Pulmonary artery endothelial cell (primary cell): ENCODE measurements around the gene TRIM34. TPM values are rescaled to one million over a fixed set of nuclear protein-coding genes. Genes with fewer than 3 reads are reported as not detected.
"Not testable (repeated sequence)": the region's sequence is repeated elsewhere in the genome, so short reads cannot be mapped to it uniquely, and the experiment has no call there.

Experiments used
- DNase-seq: peaks from one replicate; pipeline ENCODE4 v3.0.0-alpha.2; 2011; ENCODE audit warnings: low read depth, low spot score
- total RNA-seq: library from RNA; depleted of rRNA; stranded (reverse); fragments of >200 nt; gene quantifications from 2 replicates; pipeline ENCODE4 v1.2.3, GENCODE V29; 2014

TRIM34 gene
- 11.3 and 12.9 TPM in 2 replicates for total RNA-seq

- peak; percentile 57 for DNase-seq
Measured at GRCh38 chr11:5624489-5625279, at the start of gene TRIM34. Gene TRIM34 (plus strand): TSS chr11:5625001. CDS start chr11:5632332, 7,331 bp downstream.

- no peak for DNase-seq
Measured at GRCh38 chr11:5575152-5575551, 49.6 kb upstream of the TRIM34 start.

- no peak for DNase-seq
Measured at GRCh38 chr11:5577101-5577500, 47.7 kb upstream of the TRIM34 start.

- no peak for DNase-seq
Measured at GRCh38 chr11:5580577-5580976, 44.2 kb upstream of the TRIM34 start, which contains the start of gene OR52B6. Gene OR52B6 (plus strand): TSS chr11:5580877. CDS start chr11:5580877, 0 bp downstream.

- no peak for DNase-seq
Measured at GRCh38 chr11:5581014-5581413, 43.8 kb upstream of the TRIM34 start.

GRCh38 chr11:5584458-5584857, 40.3 kb upstream of the TRIM34 start:
- not testable (repeated sequence) for DNase-seq

- DNase-seq = not testable (repeated sequence)
Measured at GRCh38 chr11:5589906-5590305, 34.9 kb upstream of the TRIM34 start.

- DNase-seq = no peak
Measured at GRCh38 chr11:5591613-5592012, 33.2 kb upstream of the TRIM34 start.

GRCh38 chr11:5592615-5593014, 32.2 kb upstream of the TRIM34 start:
- no peak for DNase-seq

- no peak for DNase-seq
Measured at GRCh38 chr11:5593146-5593545, 31.7 kb upstream of the TRIM34 start.

GRCh38 chr11:5596607-5597201, 28.1 kb upstream of the TRIM34 start, which contains the start of gene TRIM6:
Gene TRIM6 (plus strand): TSS chr11:5596637. CDS start chr11:5596898, 261 bp downstream.
- DNase-seq = no peak

GRCh38 chr11:5597953-5598352, 26.8 kb upstream of the TRIM34 start:
- no peak for DNase-seq

GRCh38 chr11:5600374-5600851, 24.4 kb upstream of the TRIM34 start:
- peak; percentile 71 for DNase-seq

GRCh38 chr11:5602791-5603190, 22.0 kb upstream of the TRIM34 start:
- DNase-seq = not testable (repeated sequence)

- DNase-seq = no peak
Measured at GRCh38 chr11:5603326-5603725, 21.5 kb upstream of the TRIM34 start.

GRCh38 chr11:5604896-5605295, 19.9 kb upstream of the TRIM34 start:
- no peak for DNase-seq

GRCh38 chr11:5605849-5606248, 19.0 kb upstream of the TRIM34 start:
- no peak for DNase-seq

- DNase-seq = no peak
Measured at GRCh38 chr11:5608808-5609207, 16.0 kb upstream of the TRIM34 start.

- DNase-seq = no peak
Measured at GRCh38 chr11:5610446-5610845, 14.4 kb upstream of the TRIM34 start.

GRCh38 chr11:5611627-5612026, 13.2 kb upstream of the TRIM34 start:
- no peak for DNase-seq

- DNase-seq = no peak
Measured at GRCh38 chr11:5618807-5619206, 6.0 kb upstream of the TRIM34 start.

- DNase-seq = peak; percentile 86
Measured at GRCh38 chr11:5620651-5621521, 3.9 kb upstream of the TRIM34 start.
